Neural cell (in vitro differentiated cells): ENCODE data around the gene LCE1F.

ENCODE experiments used
- EZH2 ChIP-seq: fragments of 200-600, 300-800 bp; shearing (Covaris generic), sonication (generic); IDR thresholded peaks from 2 replicates; pipeline ENCODE4 v1.6.1; 2014; ENCODE audit warnings: antibody characterized with exemption, low read length, borderline replicate concordance, mild to moderate bottlenecking; ENCODE audit not compliant: insufficient read depth, poor library complexity, severe bottlenecking
- POLR2AphosphoS5 ChIP-seq: IDR thresholded peaks from 2 replicates; pipeline ENCODE4 v1.6.1; 2012
- RAD21 ChIP-seq: fragments of 450-650 bp; conservative IDR thresholded peaks from 2 replicates; pipeline ENCODE4 v1.6.1; 2014; ENCODE audit warnings: antibody characterized with exemption, mild to moderate bottlenecking, moderate library complexity
- SMC3 ChIP-seq: fragments of 450-650 bp; conservative IDR thresholded peaks from 2 replicates; pipeline ENCODE4 v1.6.1; 2014; ENCODE audit warnings: antibody characterized with exemption, mild to moderate bottlenecking, moderate library complexity; ENCODE audit not compliant: poor library complexity
- TAF1 ChIP-seq: IDR thresholded peaks from 2 replicates; pipeline ENCODE4 v1.6.1; 2012; ENCODE audit warnings: low read depth
- TF ChIP-seq, protein P1 (sequence below): IDR thresholded peaks from 2 replicates; pipeline ENCODE4 v1.6.1; 2012; ENCODE audit warnings: borderline replicate concordance
- TF ChIP-seq, protein P2 (sequence below): fragments of 450-650 bp; IDR thresholded peaks from 2 replicates; pipeline ENCODE4 v1.5.1; 2014; ENCODE audit warnings: antibody characterized with exemption, mild to moderate bottlenecking, moderate library complexity; ENCODE audit not compliant: poor library complexity, severe bottlenecking

DNA sequence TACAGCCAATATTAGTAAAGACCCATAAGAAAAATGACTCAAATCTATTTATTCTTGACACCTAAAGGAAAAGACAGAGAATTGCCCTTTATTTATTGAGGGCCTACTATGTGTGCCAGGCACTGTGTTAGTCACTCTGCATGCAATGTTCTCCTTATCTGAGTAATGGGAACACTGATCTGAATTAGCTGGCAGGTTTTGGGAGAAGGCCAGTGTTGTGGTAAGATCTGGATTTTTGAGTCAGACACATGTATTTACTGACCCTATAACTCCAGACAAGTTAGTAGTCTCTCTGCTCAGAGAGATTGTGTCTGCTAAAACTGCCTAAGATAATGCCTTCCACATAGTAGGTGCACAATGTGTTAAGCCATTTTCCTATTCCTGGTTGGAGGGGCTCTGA, 49.7 kb upstream of the LCE1F start:
- TF ChIP-seq, protein P1, sequence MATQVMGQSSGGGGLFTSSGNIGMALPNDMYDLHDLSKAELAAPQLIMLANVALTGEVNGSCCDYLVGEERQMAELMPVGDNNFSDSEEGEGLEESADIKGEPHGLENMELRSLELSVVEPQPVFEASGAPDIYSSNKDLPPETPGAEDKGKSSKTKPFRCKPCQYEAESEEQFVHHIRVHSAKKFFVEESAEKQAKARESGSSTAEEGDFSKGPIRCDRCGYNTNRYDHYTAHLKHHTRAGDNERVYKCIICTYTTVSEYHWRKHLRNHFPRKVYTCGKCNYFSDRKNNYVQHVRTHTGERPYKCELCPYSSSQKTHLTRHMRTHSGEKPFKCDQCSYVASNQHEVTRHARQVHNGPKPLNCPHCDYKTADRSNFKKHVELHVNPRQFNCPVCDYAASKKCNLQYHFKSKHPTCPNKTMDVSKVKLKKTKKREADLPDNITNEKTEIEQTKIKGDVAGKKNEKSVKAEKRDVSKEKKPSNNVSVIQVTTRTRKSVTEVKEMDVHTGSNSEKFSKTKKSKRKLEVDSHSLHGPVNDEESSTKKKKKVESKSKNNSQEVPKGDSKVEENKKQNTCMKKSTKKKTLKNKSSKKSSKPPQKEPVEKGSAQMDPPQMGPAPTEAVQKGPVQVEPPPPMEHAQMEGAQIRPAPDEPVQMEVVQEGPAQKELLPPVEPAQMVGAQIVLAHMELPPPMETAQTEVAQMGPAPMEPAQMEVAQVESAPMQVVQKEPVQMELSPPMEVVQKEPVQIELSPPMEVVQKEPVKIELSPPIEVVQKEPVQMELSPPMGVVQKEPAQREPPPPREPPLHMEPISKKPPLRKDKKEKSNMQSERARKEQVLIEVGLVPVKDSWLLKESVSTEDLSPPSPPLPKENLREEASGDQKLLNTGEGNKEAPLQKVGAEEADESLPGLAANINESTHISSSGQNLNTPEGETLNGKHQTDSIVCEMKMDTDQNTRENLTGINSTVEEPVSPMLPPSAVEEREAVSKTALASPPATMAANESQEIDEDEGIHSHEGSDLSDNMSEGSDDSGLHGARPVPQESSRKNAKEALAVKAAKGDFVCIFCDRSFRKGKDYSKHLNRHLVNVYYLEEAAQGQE = no peak
- no peak for TF ChIP-seq POLR2AphosphoS5
- no peak for TF ChIP-seq SMC3
- TF ChIP-seq, protein P2, sequence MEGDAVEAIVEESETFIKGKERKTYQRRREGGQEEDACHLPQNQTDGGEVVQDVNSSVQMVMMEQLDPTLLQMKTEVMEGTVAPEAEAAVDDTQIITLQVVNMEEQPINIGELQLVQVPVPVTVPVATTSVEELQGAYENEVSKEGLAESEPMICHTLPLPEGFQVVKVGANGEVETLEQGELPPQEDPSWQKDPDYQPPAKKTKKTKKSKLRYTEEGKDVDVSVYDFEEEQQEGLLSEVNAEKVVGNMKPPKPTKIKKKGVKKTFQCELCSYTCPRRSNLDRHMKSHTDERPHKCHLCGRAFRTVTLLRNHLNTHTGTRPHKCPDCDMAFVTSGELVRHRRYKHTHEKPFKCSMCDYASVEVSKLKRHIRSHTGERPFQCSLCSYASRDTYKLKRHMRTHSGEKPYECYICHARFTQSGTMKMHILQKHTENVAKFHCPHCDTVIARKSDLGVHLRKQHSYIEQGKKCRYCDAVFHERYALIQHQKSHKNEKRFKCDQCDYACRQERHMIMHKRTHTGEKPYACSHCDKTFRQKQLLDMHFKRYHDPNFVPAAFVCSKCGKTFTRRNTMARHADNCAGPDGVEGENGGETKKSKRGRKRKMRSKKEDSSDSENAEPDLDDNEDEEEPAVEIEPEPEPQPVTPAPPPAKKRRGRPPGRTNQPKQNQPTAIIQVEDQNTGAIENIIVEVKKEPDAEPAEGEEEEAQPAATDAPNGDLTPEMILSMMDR = no peak
- TF ChIP-seq TAF1 = no peak
- TF ChIP-seq EZH2 = no peak
- TF ChIP-seq RAD21 = no peak
